Activated T-helper 2 cell treated with anti-CD3 and anti-CD28 coated beads, Interferon-gamma antibody, Interleukin-2, Interleukin-4, amounts not matched to agents 10 μg/mL and 5 μg/mL and 100 μg/mL, durations not matched to agents 14 hours and 24 hours and 36 hours (primary cell): Measurements from ENCODE around the gene RIPOR1. TPM values are rescaled to one million over a fixed set of nuclear protein-coding genes. Genes with fewer than 3 reads are reported as not detected.
"Not testable (repeated sequence)": the region's sequence is repeated elsewhere in the genome, so short reads cannot be mapped to it uniquely, and the experiment has no call there.

Experiments
- DNase-seq: peaks from one replicate; pipeline ENCODE4 v3.0.0; 2021; ENCODE audit warnings: low spot score
- H3K27ac Mint-ChIP-seq: one replicate; pipeline ENCODE4 v1.8.0; 2021; ENCODE audit warnings: mixed read lengths
- H3K27me3 Mint-ChIP-seq: one replicate; pipeline ENCODE4 v1.8.0; 2021; ENCODE audit warnings: low read depth, mixed read lengths
- H3K36me3 Mint-ChIP-seq: one replicate; pipeline ENCODE4 v1.8.0; 2021; ENCODE audit warnings: low read depth, mixed read lengths
- H3K4me1 Mint-ChIP-seq: one replicate; pipeline ENCODE4 v1.8.0; 2021; ENCODE audit warnings: low read depth, mixed read lengths
- H3K4me3 Mint-ChIP-seq: one replicate; pipeline ENCODE4 v1.8.0; 2021; ENCODE audit warnings: low read depth, mild to moderate bottlenecking, moderate library complexity, mixed read lengths
- H3K9me3 Mint-ChIP-seq: one replicate; pipeline ENCODE4 v1.8.0; 2021; ENCODE audit warnings: mixed read lengths
- intact Hi-C: fragments of 100-400 bp; cut with micrococcal nuclease; formaldehyde crosslinking; loops from one replicate; pipeline ENCODE4 v1.15.1; 2023
- total RNA-seq: library from RNA; stranded (reverse); gene quantifications from 2 replicates; pipeline ENCODE4 v1.2.3, GENCODE V29; 2022

RIPOR1 gene
- total RNA-seq, 1 donor from 2014 or later, result 26.3 TPM

DNA sequence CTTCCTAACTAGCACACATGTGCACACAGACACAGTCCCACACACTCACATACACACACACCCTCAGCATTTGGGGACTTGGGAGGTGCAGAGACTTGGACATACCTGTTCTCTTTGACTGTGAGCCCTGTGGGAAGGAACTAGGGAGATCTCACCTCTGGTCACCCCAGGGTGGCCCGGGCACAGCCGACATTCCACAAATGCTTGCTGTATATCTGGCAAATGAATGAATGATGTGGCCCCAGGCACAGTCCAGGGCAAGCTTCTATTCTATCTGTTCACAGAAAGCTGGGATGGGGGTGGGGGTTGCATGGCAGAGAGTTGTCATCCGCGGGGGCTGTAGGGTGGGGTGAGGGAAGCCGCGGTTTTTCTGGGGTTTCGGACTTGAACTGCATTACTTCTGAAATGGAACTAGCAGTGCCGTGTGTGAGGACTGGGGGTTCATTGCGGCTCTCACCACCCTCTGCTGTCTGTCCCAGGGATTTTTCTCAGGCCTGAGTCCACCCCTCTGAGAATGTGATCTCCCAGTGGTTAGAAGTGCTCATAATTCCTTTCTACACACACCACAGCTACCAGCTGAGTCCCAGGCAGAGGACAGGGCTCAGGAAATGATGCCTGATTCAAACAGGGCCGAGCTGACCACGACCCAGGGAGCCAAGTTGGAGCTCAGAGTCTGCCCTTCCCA is 3.3 kb upstream of the RIPOR1 start:
- Mint-ChIP-seq H3K4me1 (peaks cover 19% of the 10 kb centered on the region), H3K27me3 (peaks cover 9% of the 10 kb centered on the region), H3K4me3 (no peak overlapping the region), H3K36me3 (no peaks in the 10 kb centered on the region), H3K9me3 (no peaks in the 10 kb centered on the region), H3K27ac (no peak overlapping the region)
- intact Hi-C loops, result loop anchor here (10.0 kb wide), 2 partner anchors 279 to 409 kb away; partner anchors contain the start of genes CTRL, PSMB10, RANBP10 and TSNAXIP1
- no peak for DNase-seq

DNA sequence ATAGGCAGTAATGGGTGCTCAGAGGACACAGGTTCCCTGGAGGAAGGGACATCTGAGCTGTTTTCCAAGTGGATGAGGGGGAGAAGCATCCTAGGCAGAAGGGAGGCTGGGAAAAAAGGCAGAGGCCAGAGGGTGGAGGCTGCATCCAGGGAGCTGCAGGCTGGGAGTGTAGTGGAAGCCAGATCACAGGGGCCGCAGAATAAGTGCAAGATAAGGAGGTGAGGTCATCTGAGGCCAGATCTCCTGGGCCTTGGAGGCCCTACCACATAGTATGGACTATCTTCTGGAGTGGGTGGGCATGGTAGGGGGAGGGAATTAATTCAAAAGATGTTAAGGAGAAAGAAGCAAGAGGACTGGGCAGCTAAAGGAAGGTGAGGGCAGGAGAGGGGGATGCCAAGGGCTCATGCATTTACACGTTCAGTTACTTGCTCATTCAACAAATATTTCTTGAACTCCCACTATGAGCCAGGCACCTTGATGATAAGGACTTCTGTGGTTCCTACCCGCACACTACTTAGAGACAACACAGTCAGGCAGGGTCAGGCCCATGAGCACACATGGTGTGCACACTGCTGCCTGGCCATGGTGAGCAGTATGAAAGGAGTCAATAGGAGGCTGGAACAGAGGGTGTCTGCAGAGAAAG is 2.4 kb upstream of the RIPOR1 start:
- intact Hi-C loops, result loop anchor here (10.0 kb wide), 2 partner anchors 279 to 409 kb away; partner anchors contain the start of genes CTRL, PSMB10, RANBP10 and TSNAXIP1
- Mint-ChIP-seq H3K36me3 (no peaks in the 10 kb centered on the region), H3K4me3 (no peak overlapping the region), H3K4me1 (peaks cover 16% of the 10 kb centered on the region), H3K9me3 (no peaks in the 10 kb centered on the region), H3K27me3 (peaks cover 16% of the 10 kb centered on the region), H3K27ac (no peak overlapping the region)
- DNase-seq, result no peak

DNA sequence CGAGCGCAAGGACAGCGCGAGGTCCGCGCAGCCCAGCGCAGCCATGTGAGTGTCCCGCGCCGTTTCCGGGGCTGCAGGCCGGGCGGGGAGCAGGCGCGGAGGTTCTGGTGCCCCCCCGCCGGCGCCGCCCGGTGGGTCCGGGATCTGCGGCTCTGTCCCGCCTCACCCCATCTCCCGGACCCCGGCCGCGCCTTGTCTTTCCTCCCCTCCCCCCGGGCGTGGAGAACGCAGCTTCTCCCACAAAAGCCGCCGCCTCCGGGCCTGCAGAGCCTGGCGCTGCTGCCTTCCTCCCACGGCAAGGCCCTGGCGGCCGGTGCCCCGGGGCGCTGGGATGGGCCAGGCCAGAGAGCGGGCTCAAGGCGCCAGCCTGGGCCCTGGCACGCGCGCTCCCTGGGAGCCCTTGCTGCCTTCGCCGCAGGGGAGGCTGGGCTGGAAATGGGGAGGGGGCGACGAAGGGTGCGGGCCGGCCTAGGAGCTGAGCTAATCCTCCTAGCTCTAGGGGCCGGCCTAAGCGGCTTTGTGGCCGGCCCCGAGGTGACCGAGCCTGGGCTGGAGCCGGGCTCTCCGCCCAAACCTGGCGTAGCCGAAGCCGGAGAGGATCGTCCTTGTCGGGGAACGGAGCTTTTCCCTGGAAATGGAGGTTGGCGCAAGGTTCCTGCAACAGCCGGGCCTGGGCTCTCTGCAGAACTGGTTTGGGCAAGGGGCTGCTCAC is 397 bp downstream of the RIPOR1 start:
- DNase-seq, result no peak
- Mint-ChIP-seq H3K4me1 (peaks cover 7% of the 10 kb centered on the region), H3K36me3 (no peaks in the 10 kb centered on the region), H3K9me3 (no peaks in the 10 kb centered on the region), H3K27ac (no peak overlapping the region), H3K27me3 (peaks cover 28% of the 10 kb centered on the region), H3K4me3 (peak overlapping the region; percentile 73)
- intact Hi-C loops, result loop anchor here (1.0 to 10.0 kb wide), 3 partner anchors 8 to 406 kb away; partner anchors contain the start of genes CTRL, PSMB10, RANBP10 and TSNAXIP1

DNA sequence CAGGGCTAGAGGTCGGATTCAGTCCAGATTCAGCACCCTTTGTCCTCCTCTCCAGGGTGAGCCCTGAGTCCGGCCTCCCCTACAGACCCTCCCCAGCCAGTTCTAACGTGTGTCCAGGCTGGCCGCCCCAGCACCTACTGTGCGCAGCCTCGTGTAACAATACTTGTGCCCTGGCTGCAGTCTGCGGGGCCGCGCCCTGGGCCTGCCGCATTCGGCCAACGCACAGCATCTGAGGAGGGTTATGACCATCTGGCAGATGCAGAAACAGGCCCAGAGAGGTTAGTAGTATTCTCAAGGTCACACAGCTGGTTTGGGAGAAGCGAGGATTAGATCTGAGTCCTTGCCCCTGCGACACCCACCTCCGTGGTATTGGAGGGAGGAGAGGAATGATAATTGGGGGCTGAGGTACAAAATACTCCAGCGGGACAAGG is 968 bp downstream of the RIPOR1 start:
- H3K27me3 Mint-ChIP-seq, result peaks cover 30% of the 10 kb centered on the region
- no peaks in the 10 kb centered on the region for H3K36me3 Mint-ChIP-seq
- no peaks in the 10 kb centered on the region for H3K9me3 Mint-ChIP-seq
- peaks cover 7% of the 10 kb centered on the region for H3K4me1 Mint-ChIP-seq
- intact Hi-C loops, result loop anchor here (1.0 to 10.0 kb wide), 3 partner anchors 8 to 405 kb away; partner anchors contain the start of genes CTRL, PSMB10, RANBP10 and TSNAXIP1
- DNase-seq, result no peak
- H3K4me3 Mint-ChIP-seq, result peak overlapping the region; percentile 73
- H3K27ac Mint-ChIP-seq, result no peak overlapping the region

DNA sequence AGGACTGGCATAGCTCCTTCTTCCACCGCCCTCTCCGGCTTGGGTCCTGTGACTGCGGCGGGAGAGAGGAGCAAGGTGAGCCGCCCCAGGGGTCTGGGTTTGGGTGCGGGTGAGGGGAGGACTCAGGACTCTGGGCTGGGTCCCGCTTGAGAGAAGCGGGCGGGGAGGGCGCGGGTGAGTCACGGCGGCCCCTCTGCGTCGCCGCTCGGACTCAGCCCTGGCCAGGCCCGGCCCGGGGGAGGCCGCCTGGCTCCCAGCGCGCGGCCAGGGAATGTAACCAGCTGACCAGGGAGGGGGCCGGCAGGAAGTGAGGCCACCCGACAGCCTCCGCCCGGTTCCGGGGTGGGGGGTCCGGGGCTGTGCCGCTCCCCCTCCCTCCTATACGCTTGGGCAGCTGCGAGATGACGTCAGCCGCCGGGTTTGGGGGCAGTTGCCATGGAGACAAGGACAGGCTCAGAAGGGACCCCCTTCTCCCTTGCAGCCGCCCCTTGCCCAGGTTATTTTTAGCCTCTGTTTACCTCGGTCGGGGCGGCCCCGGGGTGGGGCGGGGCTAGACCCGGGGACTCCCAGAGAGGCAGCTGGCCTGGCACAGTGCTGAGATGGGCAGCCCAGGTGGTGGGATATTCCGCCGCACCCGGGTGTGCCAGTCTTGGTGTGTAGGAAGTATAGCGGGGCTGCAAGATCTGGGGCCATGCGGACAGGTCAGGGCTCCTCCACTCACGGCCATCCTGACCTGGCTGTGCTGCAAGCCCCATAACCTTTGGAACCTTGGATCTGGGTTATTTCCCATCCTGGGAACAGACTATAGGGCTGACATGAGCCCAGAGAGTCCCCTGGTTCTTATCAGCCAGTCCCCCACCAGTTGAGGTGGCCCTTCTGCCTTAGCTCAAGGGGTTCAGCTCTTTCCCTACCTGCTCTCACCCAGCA is 1.6 kb downstream of the RIPOR1 start:
- Mint-ChIP-seq H3K4me3 (peak overlapping the region; percentile 73), H3K27me3 (peaks cover 33% of the 10 kb centered on the region), H3K27ac (no peak overlapping the region), H3K9me3 (no peaks in the 10 kb centered on the region), H3K36me3 (no peaks in the 10 kb centered on the region), H3K4me1 (peaks cover 10% of the 10 kb centered on the region)
- intact Hi-C loops, result no loop called here
- DNase-seq, result no peak

DNA sequence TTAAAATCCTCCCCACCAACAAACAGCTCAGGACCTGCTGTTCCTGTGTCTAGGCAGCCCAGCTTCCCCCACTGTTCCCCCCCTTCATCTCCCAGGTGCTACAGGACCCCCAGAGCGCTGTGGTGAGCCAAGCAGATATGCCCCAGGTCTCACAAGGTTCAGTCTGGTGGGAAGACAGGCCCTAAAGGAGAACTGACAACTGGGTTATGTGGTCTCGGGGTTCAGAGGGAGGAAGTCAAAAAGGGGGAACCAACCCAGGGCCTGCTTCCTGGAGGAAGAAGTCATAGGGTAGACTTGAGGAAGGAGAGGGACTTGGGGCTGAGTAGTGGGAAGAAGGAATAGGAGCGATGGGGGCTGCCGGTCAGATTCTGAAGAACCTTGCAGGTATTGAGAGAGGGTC is 2.6 kb downstream of the RIPOR1 start:
- Mint-ChIP-seq H3K9me3 (no peaks in the 10 kb centered on the region), H3K4me1 (peaks cover 10% of the 10 kb centered on the region), H3K27ac (no peak overlapping the region), H3K36me3 (no peaks in the 10 kb centered on the region), H3K4me3 (no peak overlapping the region), H3K27me3 (peaks cover 40% of the 10 kb centered on the region)
- intact Hi-C loops, result no loop called here
- DNase-seq, result no peak

DNA sequence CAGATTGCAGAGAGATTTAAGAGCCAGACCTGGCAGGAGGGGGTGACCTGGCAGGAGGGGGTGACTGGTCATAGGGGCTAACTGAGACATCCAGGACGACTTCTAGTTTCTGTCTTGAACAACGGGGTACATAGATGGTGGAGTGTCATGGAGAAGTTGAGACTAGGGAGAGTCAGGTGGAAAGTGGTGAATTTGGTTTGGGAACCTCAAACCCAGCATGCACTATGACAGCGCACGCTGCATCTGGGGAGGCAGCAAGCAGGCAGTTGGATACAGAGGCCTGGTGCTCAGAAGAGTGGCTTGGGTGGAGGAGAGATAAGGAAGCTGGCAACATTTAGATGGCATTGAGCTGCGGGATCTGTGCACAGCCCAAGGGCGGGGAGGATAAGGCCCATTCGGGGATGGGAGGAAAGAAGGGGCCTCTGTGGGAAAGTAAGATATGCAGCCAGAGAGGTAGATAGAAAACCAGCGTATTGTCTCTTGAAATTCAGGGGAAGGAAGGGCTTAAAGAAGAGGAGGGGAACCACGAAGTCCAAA is 4.5 kb downstream of the RIPOR1 start:
- Mint-ChIP-seq H3K4me1 (peaks cover 15% of the 10 kb centered on the region), H3K9me3 (no peaks in the 10 kb centered on the region), H3K27ac (no peak overlapping the region), H3K36me3 (no peaks in the 10 kb centered on the region), H3K4me3 (no peak overlapping the region), H3K27me3 (peaks cover 48% of the 10 kb centered on the region)
- intact Hi-C loops, result no loop called here
- no peak for DNase-seq

DNA sequence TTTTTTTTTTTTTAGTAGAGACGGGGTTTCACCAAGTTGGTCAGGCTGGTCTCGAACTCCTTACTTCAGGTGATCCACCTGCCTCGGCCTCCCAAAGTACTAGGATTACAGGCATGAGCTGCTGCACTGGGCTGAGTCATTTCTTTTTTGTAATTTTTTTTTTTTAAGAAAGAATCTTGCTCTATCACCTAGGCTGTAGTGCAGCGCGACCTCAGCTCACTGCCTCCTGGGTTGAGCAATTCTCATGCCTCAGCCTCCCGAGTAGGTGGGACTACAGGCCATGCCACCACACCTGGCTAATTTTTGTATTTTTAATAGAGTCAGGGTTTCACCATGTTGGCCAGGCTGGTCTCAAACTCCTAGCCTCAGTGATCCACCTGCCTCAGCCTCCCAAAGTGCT is 5.4 kb downstream of the RIPOR1 start:
- H3K27me3 Mint-ChIP-seq, result peaks cover 48% of the 10 kb centered on the region
- intact Hi-C loops, result not testable (repeated sequence)

DNA sequence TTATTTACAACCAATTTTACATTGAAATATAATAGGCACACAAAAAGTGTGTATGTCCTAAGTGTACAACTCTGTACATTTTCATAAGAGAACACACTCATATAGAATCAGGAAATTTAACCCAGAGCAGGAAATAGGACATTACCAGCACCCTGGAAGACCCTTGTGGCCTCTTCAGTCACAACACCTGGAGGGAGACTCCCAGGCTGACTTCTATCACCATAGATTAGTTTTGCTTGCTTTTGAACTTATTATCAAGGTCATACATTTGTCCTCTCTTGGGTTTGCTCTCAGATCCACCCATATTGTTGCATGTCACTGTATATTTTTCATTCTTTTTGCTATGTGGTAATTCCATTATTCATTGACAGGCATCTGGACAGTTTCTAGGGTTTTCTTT is 5.8 kb downstream of the RIPOR1 start:
- no peak for DNase-seq
- H3K36me3 Mint-ChIP-seq, result no peaks in the 10 kb centered on the region
- intact Hi-C loops, result no loop called here
- no peak overlapping the region for H3K27ac Mint-ChIP-seq
- H3K4me1 Mint-ChIP-seq, result peaks cover 20% of the 10 kb centered on the region
- H3K27me3 Mint-ChIP-seq, result peaks cover 48% of the 10 kb centered on the region
- H3K4me3 Mint-ChIP-seq, result no peak overlapping the region
- H3K9me3 Mint-ChIP-seq, result no peaks in the 10 kb centered on the region

More for the DNA sequence above, 5.4 kb downstream of the RIPOR1 start:
- not testable (repeated sequence) for H3K36me3 Mint-ChIP-seq, DNase-seq, H3K4me3 Mint-ChIP-seq, H3K27ac Mint-ChIP-seq, H3K9me3 Mint-ChIP-seq
- peaks cover 18% of the 10 kb centered on the region for H3K4me1 Mint-ChIP-seq

DNA sequence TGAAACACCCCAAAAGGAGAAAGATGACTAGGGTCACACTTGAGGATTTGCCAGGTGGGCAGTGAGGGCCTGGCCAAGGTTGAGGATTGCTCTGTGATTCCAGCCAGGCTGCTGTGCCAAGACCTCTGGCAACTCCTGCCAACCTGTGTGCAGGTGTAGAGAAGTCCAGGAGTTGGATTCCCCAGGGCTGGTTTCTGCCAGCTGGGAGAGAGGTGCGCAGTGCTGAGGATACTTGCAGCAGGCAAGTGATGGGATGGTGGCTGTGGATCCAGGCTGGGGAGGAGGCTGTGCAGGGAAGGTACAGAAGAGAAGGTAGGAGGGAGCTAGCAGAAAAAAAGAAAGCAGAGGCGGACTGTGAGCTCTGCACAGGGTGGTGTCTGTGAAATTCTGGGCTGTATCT is 6.6 kb downstream of the RIPOR1 start:
- Mint-ChIP-seq H3K4me3 (peak overlapping the region; percentile 26), H3K4me1 (peaks cover 16% of the 10 kb centered on the region), H3K27ac (no peak overlapping the region), H3K36me3 (peaks cover 3% of the 10 kb centered on the region), H3K9me3 (no peaks in the 10 kb centered on the region), H3K27me3 (peaks cover 43% of the 10 kb centered on the region)
- intact Hi-C loops, result loop anchor here (5.0 kb wide), 1 partner anchor 127 kb away; the partner anchor contains the start of genes ACD and PARD6A
- DNase-seq, result no peak

DNA sequence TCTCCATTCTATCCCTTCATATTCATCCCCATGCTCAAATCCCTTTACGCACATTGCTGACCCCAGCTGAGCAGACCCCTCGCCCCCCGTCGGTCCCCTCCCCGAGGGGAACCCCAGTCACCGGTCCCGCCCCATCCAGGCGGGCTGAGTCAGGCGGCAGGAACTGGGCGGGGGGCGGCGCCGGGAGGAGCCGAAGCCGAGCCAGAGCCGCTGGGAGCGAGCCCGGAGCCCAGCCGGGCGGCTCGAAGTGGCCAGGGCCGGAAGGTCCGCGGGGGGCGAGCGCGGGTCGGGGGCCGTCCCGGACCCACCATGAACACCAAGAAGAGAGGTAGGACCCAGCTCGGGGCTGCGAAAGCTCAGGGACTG is 8.6 kb downstream of the RIPOR1 start:
- Mint-ChIP-seq H3K36me3 (peaks cover 6% of the 10 kb centered on the region), H3K9me3 (no peaks in the 10 kb centered on the region), H3K27ac (no peak overlapping the region), H3K27me3 (peaks cover 32% of the 10 kb centered on the region), H3K4me3 (peak overlapping the region; percentile 77), H3K4me1 (peaks cover 15% of the 10 kb centered on the region)
- DNase-seq, result no peak
- intact Hi-C loops, result loop anchor here (5.0 kb wide), 1 partner anchor 125 kb away; the partner anchor contains the start of genes ACD and PARD6A
